Hepatocyte (in vitro differentiated cells): ENCODE results near the gene PDHX. TPM values are rescaled to one million over a fixed set of nuclear protein-coding genes. Genes with fewer than 3 reads are reported as not detected.

Experiments used
- DNase-seq: peaks from one replicate; pipeline ENCODE4 v3.0.0-alpha.2; 2016; ENCODE audit warnings: low spot score
- H2AFZ ChIP-seq: fragments of 200-600 bp; sonication (generic); 2 replicates; pipeline ENCODE4 v1.6.0; 2016; ENCODE audit warnings: antibody characterized with exemption, mild to moderate bottlenecking
- H3K27ac ChIP-seq: fragments of 200-600 bp; sonication (generic); 2 replicates; pipeline ENCODE4 v1.5.1; 2016; ENCODE audit warnings: mild to moderate bottlenecking
- H3K27me3 ChIP-seq: fragments of 200-600 bp; sonication (generic); 2 replicates; pipeline ENCODE4 v1.6.1; 2016
- H3K36me3 ChIP-seq: fragments of 200-600 bp; sonication (generic); replicated peaks from 2 replicates; pipeline ENCODE4 v1.5.1; 2016; ENCODE audit warnings: low read depth; ENCODE audit not compliant: insufficient read depth
- H3K4me1 ChIP-seq: fragments of 200-600 bp; sonication (generic); 2 replicates; pipeline ENCODE4 v1.5.1; 2016; ENCODE audit warnings: mild to moderate bottlenecking, moderate library complexity; ENCODE audit not compliant: insufficient read depth
- H3K4me2 ChIP-seq: fragments of 200-600 bp; sonication (generic); 2 replicates; pipeline ENCODE4 v1.6.0; 2016
- H3K4me3 ChIP-seq: fragments of 200-600 bp; sonication (generic); 2 replicates; pipeline ENCODE4 v1.5.1; 2016; ENCODE audit warnings: mild to moderate bottlenecking
- H3K79me2 ChIP-seq: fragments of 200-600 bp; sonication (generic); 2 replicates; pipeline ENCODE4 v1.6.0; 2017; ENCODE audit warnings: mild to moderate bottlenecking
- H3K9me2 ChIP-seq: fragments of 200-600 bp; sonication (generic); replicated peaks from 2 replicates; pipeline ENCODE4 v1.6.0; 2017; ENCODE audit warnings: mild to moderate bottlenecking; ENCODE audit not compliant: insufficient read depth
- H3K9me3 ChIP-seq: fragments of 200-600 bp; sonication (generic); 2 replicates; pipeline ENCODE4 v1.5.1; 2016; ENCODE audit warnings: low read depth, mild to moderate bottlenecking
- H4K20me1 ChIP-seq: fragments of 200-600 bp; sonication (generic); 2 replicates; pipeline ENCODE4 v1.6.0; 2016; ENCODE audit warnings: mild to moderate bottlenecking; ENCODE audit not compliant: insufficient read depth, poor library complexity, severe bottlenecking
- EZH2 ChIP-seq: fragments of 200-600 bp; sonication (generic); IDR thresholded peaks from 2 replicates; pipeline ENCODE4 v1.6.1; 2016; ENCODE audit warnings: antibody characterized with exemption, mild to moderate bottlenecking, borderline replicate concordance
- EZH2phosphoT487 ChIP-seq: fragments of 200-600 bp; sonication (generic); IDR thresholded peaks from one replicate; pipeline ENCODE4 v1.6.1; 2018; ENCODE audit warnings: antibody characterized with exemption, mild to moderate bottlenecking, low read depth, moderate library complexity; ENCODE audit not compliant: unreplicated experiment, severe bottlenecking
- WGBS: methylation state at CpG from one replicate; pipeline ENCODE4 v1.1.6; 2016; ENCODE audit warnings: low lambda C conversion rate; ENCODE audit errors: missing lambda C conversion rate; 5-methylcytosine and 5-hydroxymethylcytosine counted together
- polyA plus RNA-seq: library from polyadenylated mRNA; unstranded; fragments of >200 nt; fragmentation: Nextera tagmentation; extraction: Ambion mirVana; gene quantifications from 2 replicates; pipeline ENCODE4 v1.2.1, GENCODE V29; 2016
- total RNA-seq: library from RNA; depleted of rRNA; stranded (reverse); fragments of >200 nt; gene quantifications from 2 replicates; pipeline ENCODE4 v1.2.3, GENCODE V29; 2014
- TF ChIP-seq, protein P1 (sequence below): fragments of 200-600 bp; sonication (generic); IDR thresholded peaks from 2 replicates; pipeline ENCODE4 v1.5.1; 2016; ENCODE audit warnings: antibody characterized with exemption, mild to moderate bottlenecking; ENCODE audit not compliant: poor library complexity

Gene PDHX
- total and polyA plus RNA-seq, 2 experiments from 2014 or later, result 44.8 to 46.8 TPM

GRCh38 chr11:34996958-34997357 lies 80.5 kb downstream of the PDHX start:
- Histone ChIP-seq H3K4me2 (no peak overlapping the region), H3K36me3 (no peaks in the 10 kb centered on the region), H3K9me2 (no peaks in the 10 kb centered on the region), H3K79me2 (no peaks in the 10 kb centered on the region), H2AFZ (no peak overlapping the region), H3K4me1 (no peaks in the 10 kb centered on the region), H4K20me1 (no peaks in the 10 kb centered on the region), H3K27ac (no peak overlapping the region), H3K27me3 (no peaks in the 10 kb centered on the region), H3K4me3 (no peak overlapping the region), H3K9me3 (no peaks in the 10 kb centered on the region)
- DNase-seq, result no peak
- WGBS, result 95% methylated on average over 5 of the region's 5 CpGs
- TF ChIP-seq EZH2phosphoT487, result no peak
- TF ChIP-seq EZH2, result no peak
- TF ChIP-seq, protein P1, sequence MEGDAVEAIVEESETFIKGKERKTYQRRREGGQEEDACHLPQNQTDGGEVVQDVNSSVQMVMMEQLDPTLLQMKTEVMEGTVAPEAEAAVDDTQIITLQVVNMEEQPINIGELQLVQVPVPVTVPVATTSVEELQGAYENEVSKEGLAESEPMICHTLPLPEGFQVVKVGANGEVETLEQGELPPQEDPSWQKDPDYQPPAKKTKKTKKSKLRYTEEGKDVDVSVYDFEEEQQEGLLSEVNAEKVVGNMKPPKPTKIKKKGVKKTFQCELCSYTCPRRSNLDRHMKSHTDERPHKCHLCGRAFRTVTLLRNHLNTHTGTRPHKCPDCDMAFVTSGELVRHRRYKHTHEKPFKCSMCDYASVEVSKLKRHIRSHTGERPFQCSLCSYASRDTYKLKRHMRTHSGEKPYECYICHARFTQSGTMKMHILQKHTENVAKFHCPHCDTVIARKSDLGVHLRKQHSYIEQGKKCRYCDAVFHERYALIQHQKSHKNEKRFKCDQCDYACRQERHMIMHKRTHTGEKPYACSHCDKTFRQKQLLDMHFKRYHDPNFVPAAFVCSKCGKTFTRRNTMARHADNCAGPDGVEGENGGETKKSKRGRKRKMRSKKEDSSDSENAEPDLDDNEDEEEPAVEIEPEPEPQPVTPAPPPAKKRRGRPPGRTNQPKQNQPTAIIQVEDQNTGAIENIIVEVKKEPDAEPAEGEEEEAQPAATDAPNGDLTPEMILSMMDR, result no peak

GRCh38 chr11:34997952-34998528 lies 81.6 kb downstream of the PDHX start:
- 86% methylated on average over 3 of the region's 3 CpGs for WGBS
- H3K4me2 ChIP-seq, result no peak overlapping the region
- H3K27ac ChIP-seq, result no peak overlapping the region

GRCh38 chr11:34999453-34999852 lies 83.0 kb downstream of the PDHX start:
- Histone ChIP-seq H3K27ac (no peak overlapping the region), H3K4me2 (no peak overlapping the region), H4K20me1 (no peaks in the 10 kb centered on the region), H3K4me3 (no peak overlapping the region), H3K27me3 (no peaks in the 10 kb centered on the region), H3K9me2 (no peaks in the 10 kb centered on the region), H3K79me2 (no peaks in the 10 kb centered on the region), H2AFZ (no peak overlapping the region), H3K4me1 (no peaks in the 10 kb centered on the region), H3K36me3 (no peaks in the 10 kb centered on the region), H3K9me3 (no peaks in the 10 kb centered on the region)
- 90% methylated on average over 4 of the region's 4 CpGs for WGBS
- TF ChIP-seq, protein P1, result no peak
- TF ChIP-seq EZH2phosphoT487 (no peak), EZH2 (no peak)
- no peak for DNase-seq

More at GRCh38 chr11:34997952-34998528, 81.6 kb downstream of the PDHX start:
- Histone ChIP-seq H3K36me3 (no peaks in the 10 kb centered on the region), H3K9me2 (no peaks in the 10 kb centered on the region), H4K20me1 (no peaks in the 10 kb centered on the region), H3K4me1 (no peaks in the 10 kb centered on the region), H3K9me3 (no peaks in the 10 kb centered on the region), H3K27me3 (no peaks in the 10 kb centered on the region), H3K79me2 (no peaks in the 10 kb centered on the region), H2AFZ (no peak overlapping the region), H3K4me3 (no peak overlapping the region)
- DNase-seq, result no peak
- TF ChIP-seq EZH2 (no peak), EZH2phosphoT487 (no peak)
- TF ChIP-seq, protein P1, result peak; percentile 59

- H3K4me1 ChIP-seq, result no peaks in the 10 kb centered on the region
- no peaks in the 10 kb centered on the region for H3K9me2 ChIP-seq
- H3K36me3 ChIP-seq, result no peaks in the 10 kb centered on the region
- no peaks in the 10 kb centered on the region for H3K27me3 ChIP-seq
- no peak overlapping the region for H2AFZ ChIP-seq
- no peak overlapping the region for H3K4me2 ChIP-seq
- WGBS, result 36% methylated on average over 1 of the region's 1 CpG
- H3K4me3 ChIP-seq, result no peak overlapping the region
- H3K9me3 ChIP-seq, result no peaks in the 10 kb centered on the region
- H3K79me2 ChIP-seq, result no peaks in the 10 kb centered on the region
- TF ChIP-seq EZH2phosphoT487 (no peak), EZH2 (no peak)
- TF ChIP-seq, protein P1, result no peak
- H4K20me1 ChIP-seq, result no peaks in the 10 kb centered on the region
- no peak overlapping the region for H3K27ac ChIP-seq
- DNase-seq, result no peak
Measured at GRCh38 chr11:35003186-35003585, 86.8 kb downstream of the PDHX start.
